A549 (cell line): ENCODE measurements around the gene SNTG2. TPM values are rescaled to one million over a fixed set of nuclear protein-coding genes. Genes with fewer than 3 reads are reported as not detected.

Experiments used
- ATAC-seq, 2 experiments: fragments of 200-7000 bp in 1 of 2; fragments of >200 bp in 1 of 2; cut with Nextera tagmentation in 1 of 2; cut with Tn5 transposase in 1 of 2; 3 replicates each; pipeline versions ENCODE4 v1.8.0 to v1.9.1; 2018 to 2020; ENCODE audit warnings: mild to moderate bottlenecking in 1 of 2, moderate library complexity in 1 of 2
- CTCF ChIA-PET: fragments of 300-600 bp; sonication (Branson Sonifier 250); formaldehyde crosslinking; extraction: SDS; loops from one replicate; lab custom pipeline; 2021; ENCODE audit warnings: antibody characterized with exemption, inconsistent platforms; lab: Yijun Ruan, JAX
- POLR2A ChIA-PET: fragments of 350-600 bp; formaldehyde crosslinking; extraction: SDS; loops from one replicate; lab custom pipeline; 2021; ENCODE audit warnings: antibody characterized with exemption, inconsistent platforms; lab: Yijun Ruan, JAX
- DNase-seq, 2 experiments: peaks; one replicate each; pipeline versions ENCODE4 v3.0.0 to v3.0.0-alpha.2; 2011 to 2016; ENCODE audit warnings: low read depth in 1 of 2, low spot score in 1 of 2
- FAIRE-seq: peaks from 2 replicates; lab custom pipeline; 2011; peaks lifted over from hg19 to GRCh38; lab: Jason Lieb, UNC
- H3K27ac ChIP-seq, 2 experiments: fragments of >200 bp; sonication (Bioruptor Twin); formaldehyde crosslinking; 3 replicates each; pipeline ENCODE4 v1.5.1; 2016 to 2017
- H3K4me1 ChIP-seq: fragments of >200 bp; sonication (Bioruptor Twin); formaldehyde crosslinking; 3 replicates; pipeline ENCODE4 v1.6.1; 2016
- H3K4me2 ChIP-seq: fragments of >200 bp; sonication (Bioruptor Twin); formaldehyde crosslinking; 3 replicates; pipeline ENCODE4 v1.6.1; 2016
- H3K4me3 ChIP-seq: fragments of >200 bp; sonication (Bioruptor Twin); formaldehyde crosslinking; 3 replicates; pipeline ENCODE4 v1.5.1; 2016
- H3K9me3 ChIP-seq: fragments of >200 bp; sonication (Bioruptor Twin); formaldehyde crosslinking; 3 replicates; pipeline ENCODE4 v1.6.1; 2016
- BHLHE40 ChIP-seq: IDR thresholded peaks from 2 replicates; pipeline ENCODE4 v1.6.1; 2012; ENCODE audit warnings: low read depth, low read length, inconsistent platforms
- CBX8 ChIP-seq: fragments of 200-600 bp; sonication (generic); IDR thresholded peaks from 2 replicates; pipeline ENCODE4 v1.6.1; 2016
- CHD2 ChIP-seq: fragments of 150-350 bp; IDR thresholded peaks from 2 replicates; pipeline ENCODE4 v1.6.1; 2014; ENCODE audit warnings: low read length; ENCODE audit not compliant: partially characterized antibody
- CHD4 ChIP-seq: fragments of 200-600 bp; sonication (generic); IDR thresholded peaks from 2 replicates; pipeline ENCODE4 v1.6.1; 2016; ENCODE audit warnings: antibody characterized with exemption, mild to moderate bottlenecking, borderline replicate concordance
- EHF ChIP-seq: fragments of 250-450 bp; sonication (Bioruptor Pico); IDR thresholded peaks from 2 replicates; pipeline ENCODE4 v1.5.0; 2020; ENCODE audit warnings: mild to moderate bottlenecking
- EHMT2 ChIP-seq: fragments of 200-600 bp; sonication (generic); IDR thresholded peaks from 2 replicates; pipeline ENCODE4 v1.6.1; 2016; ENCODE audit warnings: antibody characterized with exemption, low read depth, mild to moderate bottlenecking, moderate library complexity
- FOSB ChIP-seq: fragments of 250-450 bp; sonication (Bioruptor Pico); IDR thresholded peaks from 2 replicates; pipeline ENCODE4 v1.5.0; 2020; ENCODE audit warnings: mild to moderate bottlenecking, moderate library complexity
- FOSL2 ChIP-seq, 2 experiments: fragments of 450-650 bp in 1 of 2; fragments of >200 bp in 1 of 2; sonication (Bioruptor Twin) in 1 of 2; formaldehyde crosslinking; IDR thresholded peaks; 2 replicates each; pipeline versions ENCODE4 v1.5.0 to v1.6.1; 2016 to 2020; ENCODE audit warnings: mild to moderate bottlenecking in 1 of 2, moderate library complexity in 1 of 2
- FOXS1 ChIP-seq: fragments of 250-450 bp; sonication (Bioruptor Pico); IDR thresholded peaks from 2 replicates; pipeline ENCODE4 v1.5.0; 2020; ENCODE audit warnings: mild to moderate bottlenecking, moderate library complexity
- HEYL ChIP-seq: fragments of 250-450 bp; sonication (Bioruptor Pico); IDR thresholded peaks from 2 replicates; pipeline ENCODE4 v1.8.0; 2021; ENCODE audit warnings: mild to moderate bottlenecking, moderate library complexity
- HMGXB4 ChIP-seq: fragments of 250-450 bp; sonication (Bioruptor Pico); IDR thresholded peaks from 2 replicates; pipeline ENCODE4 v1.5.0; 2021; ENCODE audit warnings: mild to moderate bottlenecking, moderate library complexity, borderline replicate concordance
- HOXA7 ChIP-seq: fragments of 250-450 bp; sonication (Bioruptor Pico); IDR thresholded peaks from 2 replicates; pipeline ENCODE4 v1.5.0; 2020; ENCODE audit warnings: mild to moderate bottlenecking, moderate library complexity
- HOXB13 ChIP-seq: fragments of 250-450 bp; sonication (Bioruptor Pico); IDR thresholded peaks from 2 replicates; pipeline ENCODE4 v1.5.0; 2020; ENCODE audit warnings: low read depth, mild to moderate bottlenecking, moderate library complexity
- HOXB5 ChIP-seq: fragments of 250-450 bp; sonication (Bioruptor Pico); IDR thresholded peaks from 2 replicates; pipeline ENCODE4 v1.5.0; 2020; ENCODE audit warnings: mild to moderate bottlenecking, moderate library complexity
- NPAS2 ChIP-seq: fragments of 250-450 bp; sonication (Bioruptor Pico); IDR thresholded peaks from 2 replicates; pipeline ENCODE4 v1.8.0; 2022; ENCODE audit warnings: mild to moderate bottlenecking, moderate library complexity, borderline replicate concordance
- PBX3 ChIP-seq: IDR thresholded peaks from 2 replicates; pipeline ENCODE4 v1.6.1; 2012
- PHF8 ChIP-seq: fragments of 200-600 bp; sonication (generic); IDR thresholded peaks from 2 replicates; pipeline ENCODE4 v1.6.1; 2016; ENCODE audit warnings: low read depth, mild to moderate bottlenecking, antibody characterized with exemption, moderate library complexity, borderline replicate concordance
- POLR2A ChIP-seq: IDR thresholded peaks from 2 replicates; pipeline ENCODE4 v1.6.1; 2012; ENCODE audit warnings: mild to moderate bottlenecking, low read length
- RFX5 ChIP-seq: fragments of 450-650 bp; IDR thresholded peaks from 2 replicates; pipeline ENCODE4 v1.7.1; 2014; ENCODE audit warnings: antibody characterized with exemption, mild to moderate bottlenecking, moderate library complexity
- RNF2 ChIP-seq: fragments of 200-600 bp; sonication (generic); IDR thresholded peaks from 2 replicates; pipeline ENCODE4 v1.6.1; 2016; ENCODE audit warnings: low read depth, mild to moderate bottlenecking, antibody characterized with exemption, moderate library complexity, borderline replicate concordance
- SREBF2 ChIP-seq: fragments of 450-650 bp; IDR thresholded peaks from 2 replicates; pipeline ENCODE4 v1.6.1; 2014; ENCODE audit warnings: mild to moderate bottlenecking, moderate library complexity
- USF2 ChIP-seq: fragments of 450-650 bp; IDR thresholded peaks from 2 replicates; pipeline ENCODE4 v1.6.1; 2014; ENCODE audit warnings: antibody characterized with exemption
- WGBS: methylation state at CpG from one replicate; pipeline ENCODE4 v1.1.6; 2017; ENCODE audit errors: missing lambda C conversion rate; 5-methylcytosine and 5-hydroxymethylcytosine counted together
- polyA plus RNA-seq, 4 experiments: library from polyadenylated mRNA; depleted of rRNA in 3 of 4; stranded (reverse); fragments of >200 nt; fragmentation: RNase III in 1 of 4; extraction: RNeasy Plus Mini Kit Qiagen cat#74134 plus additional on column Dnase treatment in 1 of 4; gene quantifications; 2 replicates in 3 of 4; 3 replicates in 1 of 4; pipeline ENCODE4 v1.2.3, GENCODE V29; 2011 to 2017
- TF ChIP-seq, protein P1 (sequence below): fragments of 150-350 bp; IDR thresholded peaks from 2 replicates; pipeline ENCODE4 v1.6.1; 2014; ENCODE audit warnings: low read depth, mild to moderate bottlenecking, low read length
- TF ChIP-seq, protein P2 (sequence below): IDR thresholded peaks from 2 replicates; pipeline ENCODE4 v1.6.1; 2012; ENCODE audit warnings: low read depth, borderline replicate concordance
- TF ChIP-seq, protein P3 (sequence below): fragments of >200 bp; sonication (Bioruptor Twin); formaldehyde crosslinking; IDR thresholded peaks from 3 replicates; pipeline ENCODE4 v1.6.1; 2016
- TF ChIP-seq, protein P4 (sequence below): fragments of 250-450 bp; sonication (Bioruptor Pico); IDR thresholded peaks from 2 replicates; pipeline ENCODE4 v1.5.0; 2020; ENCODE audit warnings: low read depth, mild to moderate bottlenecking, moderate library complexity
- TF ChIP-seq, protein P5 (sequence below): fragments of >200 bp; sonication (Bioruptor Twin); formaldehyde crosslinking; IDR thresholded peaks from 3 replicates; pipeline ENCODE4 v1.5.1; 2016

The SNTG2 gene
- polyA plus RNA-seq, 2 of the 4 experiments (the other 2 are of a cell fraction): not detected

DNA sequence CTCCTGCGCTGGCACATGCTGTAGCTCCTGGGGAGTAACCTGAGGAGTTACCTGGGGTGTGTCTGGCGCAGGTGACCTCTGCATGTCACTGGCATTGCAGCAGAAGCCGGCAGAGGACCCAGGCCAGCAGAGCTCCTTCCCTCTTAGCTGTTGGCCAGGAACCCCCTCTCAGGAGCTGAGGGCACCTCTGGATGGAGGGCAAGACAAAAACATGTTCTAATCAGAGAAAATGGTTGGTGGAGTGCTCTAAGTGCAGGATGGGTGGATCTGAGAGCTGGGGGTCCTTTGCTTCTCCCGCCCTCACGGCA is 44.9 kb upstream of the SNTG2 start:
- Histone ChIP-seq H3K4me2 (no peak overlapping the region), H3K27ac (no peak overlapping the region), H3K9me3 (no peaks in the 10 kb centered on the region), H3K4me3 (no peak overlapping the region), H3K4me1 (no peaks in the 10 kb centered on the region)
- FAIRE-seq (no peak), ATAC-seq (no peak), DNase-seq (no peak)
- WGBS: 0% methylated on average over 4 of the region's 5 CpGs
- ChIA-PET POLR2A (no interaction called here), CTCF (no interaction called here)
- no peak for TF ChIP-seq PHF8
- no peak for TF ChIP-seq POLR2A
- TF ChIP-seq USF2: no peak
- no peak for TF ChIP-seq PBX3
- no peak for TF ChIP-seq CHD2
- TF ChIP-seq, protein P1, sequence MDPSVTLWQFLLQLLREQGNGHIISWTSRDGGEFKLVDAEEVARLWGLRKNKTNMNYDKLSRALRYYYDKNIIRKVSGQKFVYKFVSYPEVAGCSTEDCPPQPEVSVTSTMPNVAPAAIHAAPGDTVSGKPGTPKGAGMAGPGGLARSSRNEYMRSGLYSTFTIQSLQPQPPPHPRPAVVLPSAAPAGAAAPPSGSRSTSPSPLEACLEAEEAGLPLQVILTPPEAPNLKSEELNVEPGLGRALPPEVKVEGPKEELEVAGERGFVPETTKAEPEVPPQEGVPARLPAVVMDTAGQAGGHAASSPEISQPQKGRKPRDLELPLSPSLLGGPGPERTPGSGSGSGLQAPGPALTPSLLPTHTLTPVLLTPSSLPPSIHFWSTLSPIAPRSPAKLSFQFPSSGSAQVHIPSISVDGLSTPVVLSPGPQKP: no peak
- no peak for TF ChIP-seq HOXA7 (CRISPR knock-in tag)
- no peak for TF ChIP-seq RFX5
- TF ChIP-seq HOXB5 (CRISPR knock-in tag): no peak
- no peak for TF ChIP-seq FOSL2 (IDR thresholded peaks at IDR 0.05)
- no peak for TF ChIP-seq FOSL2 (CRISPR knock-in tag; IDR thresholded peaks at IDR 0.05)
- TF ChIP-seq, protein P2, sequence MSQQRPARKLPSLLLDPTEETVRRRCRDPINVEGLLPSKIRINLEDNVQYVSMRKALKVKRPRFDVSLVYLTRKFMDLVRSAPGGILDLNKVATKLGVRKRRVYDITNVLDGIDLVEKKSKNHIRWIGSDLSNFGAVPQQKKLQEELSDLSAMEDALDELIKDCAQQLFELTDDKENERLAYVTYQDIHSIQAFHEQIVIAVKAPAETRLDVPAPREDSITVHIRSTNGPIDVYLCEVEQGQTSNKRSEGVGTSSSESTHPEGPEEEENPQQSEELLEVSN: no peak
- TF ChIP-seq, protein P3, sequence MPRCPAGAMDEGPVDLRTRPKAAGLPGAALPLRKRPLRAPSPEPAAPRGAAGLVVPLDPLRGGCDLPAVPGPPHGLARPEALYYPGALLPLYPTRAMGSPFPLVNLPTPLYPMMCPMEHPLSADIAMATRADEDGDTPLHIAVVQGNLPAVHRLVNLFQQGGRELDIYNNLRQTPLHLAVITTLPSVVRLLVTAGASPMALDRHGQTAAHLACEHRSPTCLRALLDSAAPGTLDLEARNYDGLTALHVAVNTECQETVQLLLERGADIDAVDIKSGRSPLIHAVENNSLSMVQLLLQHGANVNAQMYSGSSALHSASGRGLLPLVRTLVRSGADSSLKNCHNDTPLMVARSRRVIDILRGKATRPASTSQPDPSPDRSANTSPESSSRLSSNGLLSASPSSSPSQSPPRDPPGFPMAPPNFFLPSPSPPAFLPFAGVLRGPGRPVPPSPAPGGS: no peak
- no peak for TF ChIP-seq CHD4
- TF ChIP-seq, protein P4, sequence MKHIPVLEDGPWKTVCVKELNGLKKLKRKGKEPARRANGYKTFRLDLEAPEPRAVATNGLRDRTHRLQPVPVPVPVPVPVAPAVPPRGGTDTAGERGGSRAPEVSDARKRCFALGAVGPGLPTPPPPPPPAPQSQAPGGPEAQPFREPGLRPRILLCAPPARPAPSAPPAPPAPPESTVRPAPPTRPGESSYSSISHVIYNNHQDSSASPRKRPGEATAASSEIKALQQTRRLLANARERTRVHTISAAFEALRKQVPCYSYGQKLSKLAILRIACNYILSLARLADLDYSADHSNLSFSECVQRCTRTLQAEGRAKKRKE (CRISPR knock-in tag): no peak
- TF ChIP-seq FOXS1: no peak
- TF ChIP-seq EHF (CRISPR knock-in tag): no peak
- TF ChIP-seq CBX8: no peak
- TF ChIP-seq NPAS2 (CRISPR knock-in tag): no peak
- TF ChIP-seq SREBF2: no peak

DNA sequence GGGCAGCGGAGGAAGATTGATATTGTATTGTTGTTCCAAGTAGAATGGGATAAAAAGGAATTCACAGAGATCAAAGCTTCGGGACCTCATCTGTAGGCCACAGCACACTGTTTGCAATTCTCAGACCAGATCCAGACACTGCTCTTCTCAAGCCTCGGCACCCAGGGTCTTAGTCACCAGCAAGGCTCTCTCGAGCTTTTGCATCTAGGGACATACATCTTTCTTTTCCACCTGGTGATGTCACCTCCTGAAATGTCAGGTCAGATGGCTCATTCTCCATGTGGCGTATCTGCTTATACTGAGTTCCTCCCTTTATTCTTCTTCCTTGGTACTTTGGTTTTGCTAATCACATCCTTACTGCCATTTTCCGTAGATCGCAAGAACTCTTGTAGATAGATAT is 42.9 kb upstream of the SNTG2 start:
- H3K4me3 ChIP-seq: no peak overlapping the region
- H3K4me2 ChIP-seq: no peak overlapping the region
- ChIA-PET POLR2A (no interaction called here), CTCF (interaction anchor here (1.5 kb wide), 1 partner anchor 41 kb away, joined by 3 read pairs; no protein-coding TSS in a partner anchor)
- ATAC-seq (no peak), DNase-seq (no peak), FAIRE-seq (no peak)
- 33% methylated on average over 7 of the region's 7 CpGs for WGBS
- H3K27ac ChIP-seq: no peak overlapping the region
- no peaks in the 10 kb centered on the region for H3K4me1 ChIP-seq
- H3K9me3 ChIP-seq: no peaks in the 10 kb centered on the region
- TF ChIP-seq BHLHE40: no peak
- no peak for TF ChIP-seq HOXA7 (CRISPR knock-in tag)
- TF ChIP-seq HMGXB4 (CRISPR knock-in tag): no peak
- TF ChIP-seq, protein P3: no peak
- no peak for TF ChIP-seq FOSB (CRISPR knock-in tag)
- TF ChIP-seq EHMT2: no peak
- no peak for TF ChIP-seq HOXB13 (CRISPR knock-in tag)
- no peak for TF ChIP-seq HEYL (CRISPR knock-in tag)
- TF ChIP-seq RNF2: no peak
- no peak for TF ChIP-seq NPAS2 (CRISPR knock-in tag)
- TF ChIP-seq SREBF2: no peak
- TF ChIP-seq, protein P5, sequence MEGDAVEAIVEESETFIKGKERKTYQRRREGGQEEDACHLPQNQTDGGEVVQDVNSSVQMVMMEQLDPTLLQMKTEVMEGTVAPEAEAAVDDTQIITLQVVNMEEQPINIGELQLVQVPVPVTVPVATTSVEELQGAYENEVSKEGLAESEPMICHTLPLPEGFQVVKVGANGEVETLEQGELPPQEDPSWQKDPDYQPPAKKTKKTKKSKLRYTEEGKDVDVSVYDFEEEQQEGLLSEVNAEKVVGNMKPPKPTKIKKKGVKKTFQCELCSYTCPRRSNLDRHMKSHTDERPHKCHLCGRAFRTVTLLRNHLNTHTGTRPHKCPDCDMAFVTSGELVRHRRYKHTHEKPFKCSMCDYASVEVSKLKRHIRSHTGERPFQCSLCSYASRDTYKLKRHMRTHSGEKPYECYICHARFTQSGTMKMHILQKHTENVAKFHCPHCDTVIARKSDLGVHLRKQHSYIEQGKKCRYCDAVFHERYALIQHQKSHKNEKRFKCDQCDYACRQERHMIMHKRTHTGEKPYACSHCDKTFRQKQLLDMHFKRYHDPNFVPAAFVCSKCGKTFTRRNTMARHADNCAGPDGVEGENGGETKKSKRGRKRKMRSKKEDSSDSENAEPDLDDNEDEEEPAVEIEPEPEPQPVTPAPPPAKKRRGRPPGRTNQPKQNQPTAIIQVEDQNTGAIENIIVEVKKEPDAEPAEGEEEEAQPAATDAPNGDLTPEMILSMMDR: no peak
